ENCODE measurements around the gene BDH1. TPM values are rescaled to one million over a fixed set of nuclear protein-coding genes. Genes with fewer than 3 reads are reported as not detected.

Gene BDH1
- polyA plus RNA-seq, 1 donor from 2014 or later: 12.9 TPM

DNA sequence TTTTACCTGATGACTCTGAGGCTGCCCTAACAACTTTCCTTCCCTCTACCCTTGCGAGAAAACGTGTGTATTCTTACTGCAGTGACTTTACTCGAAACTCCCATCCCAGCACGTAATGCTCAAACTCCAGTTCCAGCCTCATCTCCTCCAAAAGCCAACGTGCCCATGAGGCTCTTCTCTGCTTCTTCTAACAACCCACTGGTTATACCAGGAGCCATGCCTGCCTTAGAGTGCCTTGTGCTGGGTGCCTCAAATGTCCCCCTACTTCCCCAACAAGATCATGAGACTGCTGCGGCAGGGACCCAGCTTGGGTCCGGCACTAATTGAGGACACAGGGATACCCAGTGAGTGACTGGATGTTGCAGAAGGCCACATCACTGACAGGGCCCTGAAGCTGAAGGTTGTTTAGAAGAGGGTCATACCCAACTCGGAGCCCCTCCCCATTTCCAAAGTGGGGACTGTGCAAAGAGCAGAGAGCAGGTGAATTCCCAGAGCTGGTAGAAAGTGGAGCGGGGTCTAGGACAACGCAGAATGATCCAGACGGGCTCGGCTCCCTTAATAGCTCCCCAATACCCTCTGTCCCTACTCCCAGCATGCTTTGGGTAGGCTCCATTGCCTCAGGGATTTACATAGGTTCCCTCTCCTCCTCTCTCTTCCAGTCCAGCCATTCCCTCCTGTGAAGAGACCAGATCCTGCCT is 71.4 kb downstream of the BDH1 start:
- Histone ChIP-seq H3K27me3 (ENCODE audit: insufficient read depth, low read depth, low read length) (no peaks in the 10 kb centered on the region), H3K9ac (ENCODE audit: low read length) (no peak overlapping the region), H3K4me2 (ENCODE audit: low read length) (no peak overlapping the region), H4K20me1 (ENCODE audit: insufficient read depth) (no peaks in the 10 kb centered on the region), H3K27ac (ENCODE audit: low read length) (no peak overlapping the region), H3K9me2 (ENCODE audit: insufficient read depth, low read length) (no peaks in the 10 kb centered on the region), H3K36me3 (ENCODE audit: insufficient read depth, low read length) (no peaks in the 10 kb centered on the region), H2AFZ (ENCODE audit: low read depth, low read length) (no peak overlapping the region), H3F3A (ENCODE audit: insufficient read depth, low read length, poor library complexity, severe bottlenecking) (no peaks in the 10 kb centered on the region), H3K4me3 (ENCODE audit: low read length) (no peak overlapping the region), H3K79me2 (replicated peaks; ENCODE audit: insufficient read depth, low read length) (no peaks in the 10 kb centered on the region), H3K9me3 (ENCODE audit: low read length) (no peaks in the 10 kb centered on the region)
- TF ChIP-seq SMC3 (conservative IDR thresholded peaks at IDR 0.05; ENCODE audit: poor library complexity): no peak
- TF ChIP-seq, protein P1, sequence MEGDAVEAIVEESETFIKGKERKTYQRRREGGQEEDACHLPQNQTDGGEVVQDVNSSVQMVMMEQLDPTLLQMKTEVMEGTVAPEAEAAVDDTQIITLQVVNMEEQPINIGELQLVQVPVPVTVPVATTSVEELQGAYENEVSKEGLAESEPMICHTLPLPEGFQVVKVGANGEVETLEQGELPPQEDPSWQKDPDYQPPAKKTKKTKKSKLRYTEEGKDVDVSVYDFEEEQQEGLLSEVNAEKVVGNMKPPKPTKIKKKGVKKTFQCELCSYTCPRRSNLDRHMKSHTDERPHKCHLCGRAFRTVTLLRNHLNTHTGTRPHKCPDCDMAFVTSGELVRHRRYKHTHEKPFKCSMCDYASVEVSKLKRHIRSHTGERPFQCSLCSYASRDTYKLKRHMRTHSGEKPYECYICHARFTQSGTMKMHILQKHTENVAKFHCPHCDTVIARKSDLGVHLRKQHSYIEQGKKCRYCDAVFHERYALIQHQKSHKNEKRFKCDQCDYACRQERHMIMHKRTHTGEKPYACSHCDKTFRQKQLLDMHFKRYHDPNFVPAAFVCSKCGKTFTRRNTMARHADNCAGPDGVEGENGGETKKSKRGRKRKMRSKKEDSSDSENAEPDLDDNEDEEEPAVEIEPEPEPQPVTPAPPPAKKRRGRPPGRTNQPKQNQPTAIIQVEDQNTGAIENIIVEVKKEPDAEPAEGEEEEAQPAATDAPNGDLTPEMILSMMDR (IDR thresholded peaks at IDR 0.05; ENCODE audit: poor library complexity, severe bottlenecking): no peak
- TF ChIP-seq EP300 (conservative IDR thresholded peaks at IDR 0.05; ENCODE audit: poor library complexity, severe bottlenecking): no peak
- TF ChIP-seq TAF1 (IDR thresholded peaks at IDR 0.05; ENCODE audit: low read depth): no peak
- no peak for TF ChIP-seq MXI1 (conservative IDR thresholded peaks at IDR 0.05; ENCODE audit: poor library complexity, severe bottlenecking)

- no peak overlapping the region for H3K4me3 ChIP-seq (ENCODE audit: low read length)
- H2AFZ ChIP-seq (ENCODE audit: low read depth, low read length): no peak overlapping the region
- H3K9me2 ChIP-seq (ENCODE audit: insufficient read depth, low read length): no peaks in the 10 kb centered on the region
- no peak overlapping the region for H3K4me2 ChIP-seq (ENCODE audit: low read length)
- no peaks in the 10 kb centered on the region for H3K79me2 ChIP-seq (replicated peaks; ENCODE audit: insufficient read depth, low read length)
- no peaks in the 10 kb centered on the region for H3F3A ChIP-seq (ENCODE audit: insufficient read depth, low read length, poor library complexity, severe bottlenecking)
- no peaks in the 10 kb centered on the region for H3K36me3 ChIP-seq (ENCODE audit: insufficient read depth, low read length)
- no peak overlapping the region for H3K9ac ChIP-seq (ENCODE audit: low read length)
- H3K9me3 ChIP-seq (ENCODE audit: low read length): no peaks in the 10 kb centered on the region
- TF ChIP-seq REST (IDR thresholded peaks at IDR 0.05; ENCODE audit: borderline replicate concordance): no peak
- TF ChIP-seq EP300 (conservative IDR thresholded peaks at IDR 0.05; ENCODE audit: poor library complexity, severe bottlenecking): no peak
- TF ChIP-seq, protein P1 (IDR thresholded peaks at IDR 0.05; ENCODE audit: poor library complexity, severe bottlenecking): no peak
- no peaks in the 10 kb centered on the region for H3K27me3 ChIP-seq (ENCODE audit: insufficient read depth, low read depth, low read length)
- no peaks in the 10 kb centered on the region for H4K20me1 ChIP-seq (ENCODE audit: insufficient read depth)
- H3K27ac ChIP-seq (ENCODE audit: low read length): no peak overlapping the region
These were observed 73.8 kb downstream of the BDH1 start for GRCh38 chr3:197482001-197482400.
